Activated CD4-positive, alpha-beta T cell treated with anti-CD3 and anti-CD28 coated beads, Interleukin-2, amount 50 U/mL, for 1 hour (primary cell): ENCODE measurements around the gene DHX32.
A peak's percentile ranks its signal among the peaks of the same experiment; 100 is the strongest.

Source experiments
- DNase-seq: peaks from one replicate; pipeline ENCODE4 v3.0.0-alpha.2; 2020

DHX32 gene

GRCh38 chr10:125846894-125847293, 34.2 kb downstream of the DHX32 start:
- DNase-seq: no peak

DNA sequence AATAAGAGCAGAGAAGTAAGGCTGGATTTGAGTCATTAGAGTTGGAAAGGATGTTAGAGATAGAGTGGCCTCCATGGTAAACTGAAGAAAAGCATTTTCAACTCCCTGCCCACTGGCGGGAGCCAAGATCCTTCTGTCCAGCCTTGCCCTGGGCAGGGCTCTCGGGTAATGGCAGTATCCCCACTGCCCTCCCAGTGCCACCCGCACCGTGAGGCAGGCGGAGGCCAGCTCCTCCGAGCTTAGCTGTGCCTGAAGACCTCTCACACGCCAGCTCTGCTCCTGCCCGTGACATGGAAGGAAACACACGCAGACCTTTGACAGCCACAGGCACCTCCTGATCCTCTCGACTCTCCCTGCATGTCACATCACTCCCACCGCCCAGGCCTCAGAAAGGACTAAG, 35.5 kb downstream of the DHX32 start:
- DNase-seq: no peak

DNA sequence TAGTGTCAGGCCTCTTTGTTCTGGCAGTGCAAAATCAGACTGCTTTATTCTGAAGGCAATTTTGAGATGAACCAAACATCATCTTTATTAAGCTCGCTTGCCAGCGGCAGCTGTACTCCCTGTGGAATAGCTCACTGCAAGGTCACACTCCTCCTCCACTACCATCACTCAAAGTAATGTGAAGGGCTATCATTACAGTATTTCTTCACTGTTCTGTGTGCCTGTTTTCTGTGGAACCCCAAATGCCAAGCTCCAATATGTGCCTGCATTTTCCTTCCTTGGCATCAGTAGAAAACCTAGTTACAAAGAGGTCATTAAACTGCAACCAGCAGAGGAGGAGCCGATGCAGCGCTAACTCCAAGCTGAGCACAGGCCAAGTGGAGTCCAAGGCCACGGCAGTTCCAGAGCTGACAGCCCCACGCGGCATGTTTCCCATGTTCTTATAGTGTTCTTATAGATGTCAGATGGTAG, 36.3 kb downstream of the DHX32 start:
- no peak for DNase-seq

- no peak for DNase-seq
Measured at GRCh38 chr10:125843603-125844329, 37.3 kb downstream of the DHX32 start.

GRCh38 chr10:125840955-125841354, 40.1 kb downstream of the DHX32 start:
- DNase-seq: no peak

DNA sequence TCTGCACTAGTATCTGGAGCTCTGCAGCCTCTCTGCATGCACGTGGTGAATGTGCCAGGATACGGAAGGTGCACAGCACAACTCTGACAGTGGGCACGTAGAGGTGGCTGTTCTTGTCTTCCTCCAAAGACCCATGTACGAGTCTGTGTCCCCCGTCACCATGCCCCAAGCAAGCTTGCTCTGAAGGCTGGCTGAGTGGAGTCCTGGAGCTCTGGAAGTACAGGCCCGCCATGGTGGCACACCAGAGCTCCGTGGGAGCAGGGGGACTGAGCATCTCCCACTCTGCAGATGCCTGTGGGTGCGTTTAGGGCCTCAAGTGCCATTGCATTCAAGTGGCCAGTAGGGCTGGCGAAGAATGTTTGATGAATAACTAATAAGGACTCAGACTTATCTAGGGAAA, 40.7 kb downstream of the DHX32 start:
- no peak for DNase-seq

- no peak for DNase-seq
Measured at GRCh38 chr10:125838802-125839575, 42.1 kb downstream of the DHX32 start.

DNA sequence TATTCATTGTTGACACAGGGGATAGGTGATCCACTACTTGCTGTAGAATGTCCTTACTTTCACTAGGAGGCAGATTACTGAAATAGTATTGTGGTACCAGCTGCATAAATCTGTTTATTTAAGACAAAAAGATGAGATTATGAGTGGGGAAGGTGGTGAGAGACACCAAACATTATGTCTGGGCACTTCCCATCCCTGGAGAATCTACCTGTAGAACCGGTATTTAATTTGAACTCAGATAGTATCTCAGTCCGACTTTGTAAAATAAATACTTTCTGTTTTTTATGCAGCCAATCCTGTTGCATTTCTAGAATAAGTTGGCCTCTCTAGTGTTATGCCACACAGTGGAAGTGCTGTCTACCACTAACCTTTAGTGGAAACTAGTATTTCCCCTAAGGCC, 44.3 kb downstream of the DHX32 start:
- no peak for DNase-seq

- no peak for DNase-seq
Measured at GRCh38 chr10:125828311-125828710, 52.8 kb downstream of the DHX32 start.

- DNase-seq: no peak
Measured at GRCh38 chr10:125827133-125827532, 54.0 kb downstream of the DHX32 start.

DNA sequence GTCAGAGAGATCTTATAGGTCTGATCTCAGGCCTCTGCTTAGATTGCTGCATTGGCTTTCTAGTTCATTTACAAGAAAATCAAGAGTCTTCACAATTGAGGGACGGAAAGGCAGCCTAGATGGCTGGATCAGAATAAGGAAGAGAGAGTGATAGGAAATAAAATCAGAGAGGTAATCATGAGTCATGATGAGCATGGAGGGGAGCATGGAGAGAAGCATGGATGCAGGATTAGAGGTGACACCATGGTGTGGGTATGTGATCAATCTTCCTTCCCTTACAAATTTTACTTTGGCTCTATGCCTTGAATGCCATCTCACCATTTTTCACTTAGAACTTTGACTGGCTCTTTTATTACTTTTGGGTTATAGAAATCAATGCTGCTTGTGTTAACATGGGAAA, 56.4 kb downstream of the DHX32 start:
- no peak for DNase-seq

DNA sequence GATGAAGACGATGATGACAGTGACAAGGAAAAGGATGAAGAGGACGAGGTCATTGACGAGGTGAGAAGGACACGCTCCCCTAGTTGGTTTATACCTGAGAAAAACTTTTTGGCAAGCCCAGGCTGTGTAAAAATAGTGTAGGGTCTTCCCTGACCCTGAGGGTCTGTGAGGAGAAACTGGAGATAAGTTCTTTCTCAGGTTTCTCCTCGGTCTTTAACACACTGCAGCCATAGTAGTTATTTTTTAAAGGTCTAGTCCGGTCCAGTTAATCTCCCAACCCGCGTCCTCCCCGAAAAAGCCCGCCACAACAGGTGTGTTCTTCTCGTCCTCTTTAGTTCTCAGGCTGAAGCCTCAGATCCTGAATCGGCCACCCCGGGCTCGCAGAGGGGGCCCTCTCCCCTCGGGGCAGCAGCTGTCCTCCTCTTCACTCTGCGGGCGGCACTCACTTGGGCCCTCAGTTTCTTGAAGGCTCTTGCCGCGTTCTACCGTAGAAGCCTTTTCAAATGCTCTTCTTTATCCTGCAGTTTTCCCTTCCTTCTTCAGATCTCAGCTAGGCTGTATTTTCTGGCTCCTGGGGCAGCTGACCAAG, 57.3 kb downstream of the DHX32 start:
- DNase-seq: peak; percentile 4

GRCh38 chr10:125822878-125823662, 58.0 kb downstream of the DHX32 start, which contains the start of the genes BCCIP and UROS:
TSS of gene BCCIP (plus strand) at chr10:125823546. CDS start at chr10:125823558, 12 bp downstream.
TSS of gene UROS (minus strand) at chr10:125823258. CDS start at chr10:125816499, 6,759 bp downstream.
- DNase-seq: peak; percentile 89

DNA sequence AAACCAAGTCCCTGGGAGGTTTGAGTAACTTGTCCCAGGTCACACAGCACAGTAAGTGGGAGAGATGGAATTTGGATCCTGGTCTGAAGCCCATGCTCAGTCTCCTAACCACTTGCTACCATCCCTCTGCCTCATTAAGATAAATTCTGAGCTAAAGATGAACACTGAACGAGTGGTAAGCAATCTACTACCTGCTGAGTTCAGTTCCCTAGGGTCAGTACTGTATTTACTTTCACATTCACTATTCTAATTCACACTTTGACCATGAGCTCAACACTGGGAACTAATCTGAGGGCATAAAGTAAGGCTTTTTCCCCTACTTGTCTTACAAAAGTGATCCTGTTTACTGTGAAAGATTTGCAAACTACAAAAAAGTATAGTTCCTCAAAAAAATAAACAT, 60.4 kb downstream of the DHX32 start:
- DNase-seq: no peak

GRCh38 chr10:125817337-125817946, 63.6 kb downstream of the DHX32 start:
- DNase-seq: no peak

- no peak for DNase-seq
Measured at GRCh38 chr10:125816548-125816947, 64.5 kb downstream of the DHX32 start.

DNA sequence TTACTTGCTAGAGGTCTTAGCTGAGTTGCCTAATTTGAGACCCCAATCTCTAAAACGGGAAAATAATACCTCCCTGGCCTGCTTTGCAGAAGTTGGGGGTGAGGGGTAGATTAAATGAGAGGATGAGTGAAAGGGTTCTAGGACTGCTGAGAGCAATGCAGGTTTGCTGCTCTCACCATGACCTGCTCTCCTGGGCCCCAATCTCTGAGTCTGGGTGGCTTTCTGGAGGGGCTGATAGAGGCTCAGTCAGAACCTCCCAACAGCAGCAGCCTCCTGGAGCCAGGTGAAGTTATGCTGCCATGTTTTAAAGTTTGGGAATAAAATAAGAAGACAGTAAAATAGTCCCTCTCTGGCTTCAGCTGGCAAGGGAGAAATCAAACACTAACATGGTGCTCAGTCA, 65.3 kb downstream of the DHX32 start:
- DNase-seq: no peak

DNA sequence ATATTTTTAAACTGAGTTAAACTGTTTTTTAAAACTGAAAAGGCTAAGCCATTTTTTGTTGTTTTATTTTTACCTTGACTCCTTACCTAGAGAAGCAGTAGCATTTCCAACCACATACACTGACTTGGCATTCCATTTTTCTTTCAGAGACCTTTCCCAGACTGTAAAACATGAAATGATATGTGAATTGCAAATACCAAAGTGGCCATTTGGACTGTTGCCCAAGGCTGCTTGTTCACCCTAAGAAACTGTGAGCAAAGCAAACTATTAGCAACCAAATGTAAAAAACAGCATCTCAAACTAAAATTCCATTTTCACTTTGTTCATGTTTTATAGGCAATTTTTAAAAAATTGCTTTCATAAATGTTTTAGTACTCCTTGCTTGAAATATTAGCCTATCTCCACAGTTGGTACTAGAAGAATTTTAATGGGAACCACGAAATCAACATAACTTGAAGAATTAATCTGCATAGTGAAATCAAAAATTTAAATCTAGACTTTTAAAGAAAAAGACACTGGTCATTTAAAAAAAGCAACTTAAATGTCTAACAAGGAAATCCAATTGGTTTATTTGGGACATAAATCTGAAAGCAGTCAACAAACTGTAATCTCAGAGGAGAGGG, 68.9 kb downstream of the DHX32 start:
- no peak for DNase-seq

- DNase-seq: no peak
Measured at GRCh38 chr10:125811251-125811650, 69.8 kb downstream of the DHX32 start.

DNA sequence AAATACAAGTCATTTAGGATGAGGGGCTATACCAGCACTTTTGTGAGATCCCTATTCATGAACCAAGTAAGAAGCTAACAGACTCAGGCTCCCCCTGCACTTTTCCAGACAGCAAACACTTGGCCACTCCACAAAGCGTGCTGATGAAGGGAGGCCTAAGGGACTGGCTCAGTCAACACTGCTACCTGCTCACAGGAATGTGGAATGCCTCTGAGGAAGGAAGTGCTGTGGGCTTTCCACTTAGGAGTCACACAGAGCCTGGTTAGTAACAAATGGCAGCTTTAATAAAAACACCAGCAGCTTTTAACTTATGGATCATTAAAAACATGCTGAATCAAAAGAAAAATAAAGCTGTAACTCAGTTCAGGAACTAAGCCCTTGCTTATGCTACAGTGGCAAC, 73.0 kb downstream of the DHX32 start:
- no peak for DNase-seq

DNA sequence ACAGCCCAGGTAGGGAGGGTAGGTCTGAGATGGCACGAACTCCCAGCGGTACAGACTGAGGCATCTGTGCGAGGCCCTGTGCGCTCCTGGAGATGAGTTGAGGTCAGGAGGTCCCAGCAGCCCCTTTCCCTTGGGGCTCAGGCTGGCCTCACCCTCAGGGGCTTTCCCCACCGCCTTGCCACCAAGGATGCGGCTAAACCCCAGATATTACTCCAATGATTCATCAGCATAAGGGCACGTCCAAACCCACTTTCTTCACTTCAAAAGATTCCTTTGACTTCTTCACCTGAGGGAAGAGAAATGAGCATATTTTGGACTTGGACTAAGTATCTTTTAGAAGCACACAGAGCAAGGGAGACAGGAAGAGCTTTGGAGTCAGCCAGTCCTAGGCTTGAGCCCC, 78.4 kb downstream of the DHX32 start:
- no peak for DNase-seq

DNA sequence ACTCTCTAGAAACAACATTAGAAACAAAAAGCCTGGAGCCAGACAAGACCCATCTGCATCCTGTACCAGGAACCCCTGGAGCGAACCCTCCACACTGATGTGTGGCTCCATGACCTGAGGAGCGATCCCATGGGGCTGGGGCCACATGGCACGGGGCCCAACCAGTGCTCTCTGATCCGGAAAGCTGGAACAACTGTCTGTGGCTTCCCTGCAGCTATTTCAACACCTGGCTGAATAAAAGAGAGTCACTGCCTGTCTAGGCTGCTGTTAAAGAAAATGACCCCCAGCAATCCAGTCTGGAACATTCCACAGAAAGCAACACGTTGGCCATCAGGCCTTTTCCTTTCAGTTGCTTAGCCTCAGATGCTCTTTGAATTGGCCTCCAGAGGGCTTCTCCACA, 79.0 kb downstream of the DHX32 start:
- no peak for DNase-seq
